HFF-Myc (cell line): ENCODE measurements around the gene PRDM7.

Experiments
- DNase-seq: peaks from one replicate; pipeline ENCODE4 v3.0.0-alpha.2; 2011; ENCODE audit warnings: low read depth; ENCODE audit errors: extremely low read depth
- H3K4me3 ChIP-seq: replicated peaks from 2 replicates; pipeline ENCODE4 v1.5.1; 2011; ENCODE audit warnings: low read depth, mild to moderate bottlenecking, control low read depth, low read length
- TF ChIP-seq, protein P1 (sequence below): IDR thresholded peaks from 2 replicates; pipeline ENCODE4 v1.5.1; 2012; ENCODE audit warnings: mild to moderate bottlenecking, low read depth, low read length, control low read depth; ENCODE audit errors: missing control alignments

PRDM7 gene

DNA sequence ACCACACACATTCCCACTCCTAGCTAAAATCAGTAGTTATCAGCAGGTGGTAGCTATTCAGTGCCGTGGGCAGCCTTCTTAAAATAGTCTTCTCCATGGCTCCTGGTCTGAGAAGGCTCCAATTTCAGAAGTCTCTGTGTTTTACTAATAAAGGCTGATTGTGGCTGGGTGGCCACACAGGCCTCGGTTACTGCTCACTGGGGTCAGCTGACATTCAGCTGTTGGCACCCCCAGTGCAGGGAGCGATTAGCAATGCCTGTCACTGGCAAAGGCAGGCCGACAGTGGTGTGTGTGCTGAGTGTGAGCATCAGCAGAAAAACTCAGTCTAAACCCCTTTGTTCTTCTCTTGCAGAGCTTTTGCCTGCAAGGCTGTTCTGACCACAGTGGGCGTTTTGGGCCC is 41.2 kb downstream of the PRDM7 start:
- no peak overlapping the region for H3K4me3 ChIP-seq
- TF ChIP-seq, protein P1, sequence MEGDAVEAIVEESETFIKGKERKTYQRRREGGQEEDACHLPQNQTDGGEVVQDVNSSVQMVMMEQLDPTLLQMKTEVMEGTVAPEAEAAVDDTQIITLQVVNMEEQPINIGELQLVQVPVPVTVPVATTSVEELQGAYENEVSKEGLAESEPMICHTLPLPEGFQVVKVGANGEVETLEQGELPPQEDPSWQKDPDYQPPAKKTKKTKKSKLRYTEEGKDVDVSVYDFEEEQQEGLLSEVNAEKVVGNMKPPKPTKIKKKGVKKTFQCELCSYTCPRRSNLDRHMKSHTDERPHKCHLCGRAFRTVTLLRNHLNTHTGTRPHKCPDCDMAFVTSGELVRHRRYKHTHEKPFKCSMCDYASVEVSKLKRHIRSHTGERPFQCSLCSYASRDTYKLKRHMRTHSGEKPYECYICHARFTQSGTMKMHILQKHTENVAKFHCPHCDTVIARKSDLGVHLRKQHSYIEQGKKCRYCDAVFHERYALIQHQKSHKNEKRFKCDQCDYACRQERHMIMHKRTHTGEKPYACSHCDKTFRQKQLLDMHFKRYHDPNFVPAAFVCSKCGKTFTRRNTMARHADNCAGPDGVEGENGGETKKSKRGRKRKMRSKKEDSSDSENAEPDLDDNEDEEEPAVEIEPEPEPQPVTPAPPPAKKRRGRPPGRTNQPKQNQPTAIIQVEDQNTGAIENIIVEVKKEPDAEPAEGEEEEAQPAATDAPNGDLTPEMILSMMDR = no peak
- no peak for DNase-seq

DNA sequence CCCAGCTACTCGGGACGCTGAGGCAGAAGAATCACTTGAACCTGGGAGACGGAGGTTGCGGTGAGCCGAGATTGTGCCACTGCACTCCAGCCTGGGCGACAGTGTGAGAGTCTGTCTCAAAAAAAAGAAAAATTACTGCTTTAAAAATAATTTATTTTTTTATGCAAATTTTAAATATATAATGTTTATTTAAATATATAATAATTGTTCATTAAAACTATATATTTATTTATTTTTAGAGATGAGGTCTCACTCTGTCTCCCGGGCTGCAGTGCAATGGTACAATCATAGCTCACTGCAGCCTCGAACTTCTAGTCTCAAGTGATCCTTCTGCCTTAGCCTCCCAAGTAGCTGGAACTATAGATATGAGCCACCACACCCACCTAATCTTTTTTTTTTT is 42.6 kb downstream of the PRDM7 start:
- DNase-seq = no peak
- H3K4me3 ChIP-seq = no peak overlapping the region
- TF ChIP-seq, protein P1 = no peak

DNA sequence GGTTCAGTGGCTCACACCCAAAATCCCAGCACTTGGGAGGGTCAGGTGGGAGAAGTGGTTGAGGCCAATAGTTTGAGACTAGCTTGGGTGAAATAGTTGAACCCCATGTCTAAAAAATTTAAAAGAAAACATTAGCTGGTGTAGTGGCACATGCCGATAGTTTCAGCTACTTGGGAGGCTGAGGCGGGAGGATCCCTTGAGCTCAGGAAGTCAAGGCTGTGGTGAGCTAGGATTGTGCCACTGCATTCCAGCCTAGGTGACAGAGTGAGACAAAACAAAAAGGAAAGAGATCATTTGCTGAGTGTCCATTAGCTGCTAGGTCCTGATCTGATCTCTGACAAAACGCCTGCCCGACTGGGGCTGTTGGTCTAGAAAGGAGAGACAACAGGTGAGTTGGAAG is 43.7 kb downstream of the PRDM7 start:
- DNase-seq = no peak
- no peak overlapping the region for H3K4me3 ChIP-seq
- TF ChIP-seq, protein P1 = no peak

DNA sequence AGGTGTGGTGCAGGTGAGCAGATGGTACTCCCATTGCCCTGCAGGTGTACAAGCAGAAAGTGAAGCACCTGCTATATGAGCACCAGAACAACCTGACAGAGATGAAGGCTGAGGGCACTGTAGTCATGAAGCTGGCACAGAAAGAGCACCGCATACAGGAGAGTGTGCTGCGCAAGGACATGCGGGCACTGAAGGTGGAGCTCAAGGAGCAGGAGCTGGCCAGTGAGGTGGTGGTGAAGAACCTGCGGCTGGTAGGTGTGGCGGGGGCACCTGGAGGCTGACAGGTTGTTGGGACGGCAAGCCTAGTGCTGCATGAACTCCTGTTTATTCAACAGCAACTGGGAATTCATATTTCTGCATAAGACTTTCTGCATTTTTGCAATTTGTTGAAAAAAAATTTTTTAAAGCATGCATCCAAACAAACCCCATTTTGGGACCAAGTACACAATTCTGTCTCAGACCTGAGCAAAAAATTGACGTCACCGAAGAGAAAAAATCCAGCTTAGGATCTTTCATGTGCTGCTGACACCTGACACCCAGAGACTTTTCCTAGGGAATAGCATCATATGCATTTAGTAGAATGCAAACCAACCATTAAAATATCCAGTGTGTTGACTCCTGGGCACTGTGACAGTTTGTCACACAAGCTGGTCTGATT is 44.3 kb downstream of the PRDM7 start:
- H3K4me3 ChIP-seq = no peak overlapping the region
- no peak for DNase-seq
- TF ChIP-seq, protein P1 = no peak

DNA sequence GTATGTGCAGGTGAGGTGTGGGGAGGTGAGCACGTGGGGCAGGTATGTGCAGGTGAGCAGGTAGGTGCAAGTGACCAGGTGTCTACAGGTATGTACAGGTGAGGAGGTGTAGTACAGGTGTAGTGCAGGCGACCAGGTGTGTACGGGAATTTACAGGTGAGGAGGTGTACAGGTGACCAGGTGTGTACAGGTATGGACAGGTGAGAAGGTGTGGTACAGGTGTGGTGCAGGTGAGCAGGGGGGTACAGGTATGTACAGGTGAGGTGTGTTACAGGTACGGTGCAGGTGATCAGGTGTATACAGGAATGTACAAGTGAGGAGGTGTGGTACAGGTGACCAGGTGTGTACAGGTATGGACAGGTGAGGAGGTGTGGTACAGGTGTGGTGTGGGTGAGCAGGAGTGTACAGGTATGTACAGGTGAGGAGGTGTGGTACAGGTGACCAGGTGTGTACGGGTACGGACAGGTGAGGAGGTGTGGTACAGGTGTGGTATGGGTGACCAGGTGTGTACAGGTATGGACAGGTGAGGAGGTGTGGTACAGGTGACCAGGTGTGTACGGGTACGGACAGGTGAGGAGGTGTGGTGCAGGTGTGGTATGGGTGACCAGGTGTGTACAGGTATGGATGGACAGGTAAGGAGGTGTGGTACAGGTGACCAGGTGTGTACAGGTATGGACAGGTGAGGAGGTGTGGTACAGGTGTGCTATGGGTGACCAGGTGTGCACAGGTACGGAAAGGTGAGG is 45.0 kb downstream of the PRDM7 start:
- H3K4me3 ChIP-seq = no peak overlapping the region
- TF ChIP-seq, protein P1 = no peak
- DNase-seq = no peak

DNA sequence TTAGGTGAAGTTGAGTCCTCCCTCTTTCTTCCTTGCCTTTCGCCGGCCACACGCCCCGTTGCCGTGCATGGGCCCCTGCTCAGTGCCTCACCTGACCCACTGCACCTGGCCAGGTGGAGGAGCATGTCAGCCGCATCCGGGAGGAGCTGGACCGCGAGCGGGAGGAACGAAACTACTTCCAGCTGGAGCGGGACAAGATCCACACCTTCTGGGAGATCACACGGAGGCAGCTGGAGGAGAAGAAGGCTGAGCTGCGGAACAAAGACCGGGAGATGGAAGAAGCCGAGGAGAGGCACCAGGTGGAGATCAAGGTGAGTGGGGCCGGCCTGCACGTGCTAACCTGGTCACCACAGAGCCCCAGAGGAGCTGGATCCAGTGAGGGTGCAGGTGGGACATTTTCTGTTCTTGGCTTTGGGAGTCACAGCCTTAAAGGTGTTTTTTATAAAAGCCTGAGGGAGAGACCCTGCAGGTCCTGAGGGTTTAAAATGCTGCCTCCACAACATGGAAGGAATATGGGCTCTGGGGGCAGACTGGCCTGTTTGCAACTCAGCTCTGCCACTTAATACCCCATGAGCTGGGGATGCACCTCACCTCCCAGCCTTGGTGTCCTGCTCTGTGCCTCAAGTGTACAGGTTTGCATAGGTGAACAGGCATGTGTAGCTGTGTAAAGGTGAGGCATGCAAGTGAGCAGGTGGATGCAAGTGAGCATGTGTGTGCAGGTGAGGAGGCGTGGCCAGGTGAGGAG is 45.8 kb downstream of the PRDM7 start:
- no peak for DNase-seq
- H3K4me3 ChIP-seq = no peak overlapping the region
- TF ChIP-seq, protein P1 = no peak
